Heart left ventricle (tissue), 16 donors: ENCODE measurements around the gene SCARB1. TPM values are rescaled to one million over a fixed set of nuclear protein-coding genes. Genes with fewer than 3 reads are reported as not detected.

Experiments used
- ATAC-seq, 4 donors: fragments of 200-7000 bp; cut with Tn5 transposase; one replicate each; pipeline ENCODE4 v1.9.1; 2020 to 2022; ENCODE audit warnings: moderate library complexity in 4 of 4, mild to moderate bottlenecking in 3 of 4, moderate number of reproducible peaks in 1 of 4
- DNase-seq, 5 donors: peaks; one replicate each; pipeline ENCODE4 v3.0.0-alpha.2; 2020
- H3K27ac ChIP-seq, 12 donors: fragments of 200-600 bp; sonication (generic) in 4 of 12; one replicate each; pipeline versions ENCODE4 v1.5.0 to v1.8.0; 2016 to 2022; ENCODE audit warnings: mild to moderate bottlenecking in 2 of 12
- H3K27me3 ChIP-seq, 9 donors: fragments of 200-600 bp; sonication (generic) in 2 of 9; one replicate each; pipeline versions ENCODE4 v1.5.1 to v1.8.0; 2016 to 2022; ENCODE audit warnings: mild to moderate bottlenecking in 3 of 9
- H3K36me3 ChIP-seq, 9 donors: fragments of 200-600 bp; sonication (generic) in 2 of 9; one replicate each; pipeline versions ENCODE4 v1.5.0 to v1.8.0; 2018 to 2022; ENCODE audit warnings: mild to moderate bottlenecking in 2 of 9
- H3K4me1 ChIP-seq, 12 donors: fragments of 200-600 bp; sonication (generic) in 4 of 12; one replicate each; pipeline versions ENCODE4 v1.5.0 to v1.8.0; 2016 to 2022; ENCODE audit warnings: mild to moderate bottlenecking in 3 of 12
- H3K4me3 ChIP-seq, 12 donors: fragments of 200-600 bp; sonication (generic) in 4 of 12; one replicate each; pipeline versions ENCODE4 v1.5.0 to v1.8.0; 2017 to 2022; ENCODE audit warnings: mild to moderate bottlenecking in 9 of 12, moderate library complexity in 4 of 12
- H3K9me3 ChIP-seq, 12 donors: fragments of 200-600 bp; sonication (generic) in 4 of 12; one replicate each; pipeline versions ENCODE4 v1.5.0 to v1.8.0; 2016 to 2022; ENCODE audit warnings: mild to moderate bottlenecking in 1 of 12
- POLR2A ChIP-seq, 2 donors: fragments of 450-650 bp; IDR thresholded peaks; one replicate each; pipeline ENCODE4 v1.6.1; 2017; ENCODE audit warnings: antibody characterized with exemption in 2 of 2, mild to moderate bottlenecking in 2 of 2, moderate library complexity in 2 of 2
- WGBS, 4 donors: extraction: QIAGEN DNeasy Blood & Tissue Kit in 2 of 4; methylation state at CpG; one replicate each; pipeline versions ENCODE4 v1.1.5 to v1.1.7; 2013 to 2018; 5-methylcytosine and 5-hydroxymethylcytosine counted together
- intact Hi-C, 10 donors: fragments of 100-400 bp; cut with DNase I; formaldehyde crosslinking; loops; one replicate each; pipeline versions ENCODE4 v1.11.1 to v1.14.2; 2022
- polyA plus RNA-seq, 2 donors: library from polyadenylated mRNA; stranded (reverse); fragments of 200-250 nt; gene quantifications; one replicate each; pipeline ENCODE4 v1.2.3, GENCODE V29; 2013
- total RNA-seq, 9 donors: library from RNA; depleted of rRNA in 2 of 9; stranded (reverse); fragments of >200 nt in 2 of 9; fragmentation: NEBNext Ultra II Directional in 3 of 9; extraction: Animal tissue kit (Norgen Biotek cat#: 25700) in 3 of 9; gene quantifications; one replicate each; pipeline versions ENCODE4 v1.1.0 to v1.2.4, GENCODE V29; 2016 to 2023
- TF ChIP-seq, protein P1 (sequence below), 12 donors: fragments of 200-600 bp; sonication (generic) in 4 of 12; IDR thresholded peaks; one replicate each; pipeline versions ENCODE4 v1.5.0 to v1.8.0; 2018 to 2022; ENCODE audit warnings: antibody characterized with exemption in 12 of 12, mild to moderate bottlenecking in 5 of 12
- donor health status: ischemic (EF 13 %, LVEDD 7.1; RV severe dilation, severe dysfunction).
- donor health status: healthy with polysubstance abuse.
- donor health status: DM: no; HTN: yes; CAD: no.
- donor health status: DM: no; HTN: no; CAD: no.
- donor health status: ischemic (EF 25% LVEDD 6.9; RV normal size, moderate dysfunction).
- donor health status: ischemic (EF 25% LVEDD 5.7; RV mildly dilated, moderate dysfunction).
- donor health status: healthy.
- donor health status: DM: yes; HTN: yes; CAD: no.
- donor health status: ischemic (EF 35%, LVEDD 5.7; RV mildly dilated, moderate dysfunction).
- donor health status: nonischemic (EF 11% LVEDD 7.7; RV severe dilation, severe dysfunction).
- donor health status: DM: yes; HTN: yes; CAD: no.
- donor health status: PGD.
- donor health status: ischemic (EF 29% LVEDD 5.4; RV normal size, mild dysfunction).
- donor health status: nonischemic (EF 23%, LVEDD 6.1; RV moderate dilation, normal function).

The SCARB1 gene
- total and polyA plus RNA-seq, 11 donors: 6.9 to 21.7 (median 14.0) TPM

DNA sequence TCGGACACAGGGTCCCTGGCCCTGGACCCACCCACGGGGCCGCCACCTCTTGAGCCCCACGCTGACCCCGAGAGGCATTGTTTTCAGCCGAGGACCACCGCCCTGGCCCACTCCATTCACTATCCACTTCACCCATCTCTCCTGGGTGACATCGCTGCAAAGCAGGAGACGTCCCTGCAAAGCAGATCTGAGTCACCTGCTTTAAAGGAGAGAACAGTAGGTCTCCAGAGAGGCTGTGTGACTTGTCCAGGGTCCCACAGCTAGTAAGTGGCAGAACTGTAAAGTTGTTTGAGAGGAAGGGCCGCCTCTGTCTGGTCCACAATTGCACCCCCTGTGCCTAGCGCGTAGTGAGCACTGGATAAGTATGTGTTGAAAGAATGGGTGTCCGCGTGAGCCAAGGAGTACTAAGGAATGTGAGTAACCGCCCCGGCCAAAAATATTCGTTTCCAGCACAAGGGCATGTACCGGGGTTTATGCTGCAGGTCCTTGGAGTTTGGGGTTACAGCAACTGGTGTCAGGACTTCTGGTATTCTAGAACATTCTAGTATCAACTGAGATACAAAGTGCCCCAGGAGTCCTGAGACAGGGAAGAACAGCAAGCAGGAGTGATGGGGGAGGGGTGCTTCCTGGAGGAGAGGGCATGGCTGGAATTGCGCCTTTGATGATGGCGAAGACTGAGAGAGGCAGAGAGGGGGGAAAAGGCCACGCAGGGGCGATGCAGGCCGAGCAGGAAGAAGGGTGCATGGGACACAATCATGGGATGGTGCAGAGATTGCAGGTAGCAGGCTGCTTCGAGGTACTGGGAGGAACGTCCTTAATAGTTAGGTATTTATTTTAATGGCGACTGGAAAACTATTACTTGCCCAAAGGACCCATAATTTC lies 91.1 kb downstream of the SCARB1 start:
- Histone ChIP-seq H3K27ac (no peak overlapping the region), H3K36me3 (no peaks in the 10 kb centered on the region), H3K27me3 (no peaks in the 10 kb centered on the region), H3K4me1 (peaks cover 0 to 33% (median 5%) of the 10 kb centered on the region in 12 donors), H3K9me3 (no peaks in the 10 kb centered on the region), H3K4me3 (no peak overlapping the region)
- ATAC-seq (peak in 1 of 4 donors; percentile 18), DNase-seq (no peak)
- intact Hi-C loops: loop anchor here (1.0 to 10.0 kb wide), 9 partner anchors 428 to 868 kb away; no protein-coding TSS in a partner anchor
- TF ChIP-seq, protein P1, sequence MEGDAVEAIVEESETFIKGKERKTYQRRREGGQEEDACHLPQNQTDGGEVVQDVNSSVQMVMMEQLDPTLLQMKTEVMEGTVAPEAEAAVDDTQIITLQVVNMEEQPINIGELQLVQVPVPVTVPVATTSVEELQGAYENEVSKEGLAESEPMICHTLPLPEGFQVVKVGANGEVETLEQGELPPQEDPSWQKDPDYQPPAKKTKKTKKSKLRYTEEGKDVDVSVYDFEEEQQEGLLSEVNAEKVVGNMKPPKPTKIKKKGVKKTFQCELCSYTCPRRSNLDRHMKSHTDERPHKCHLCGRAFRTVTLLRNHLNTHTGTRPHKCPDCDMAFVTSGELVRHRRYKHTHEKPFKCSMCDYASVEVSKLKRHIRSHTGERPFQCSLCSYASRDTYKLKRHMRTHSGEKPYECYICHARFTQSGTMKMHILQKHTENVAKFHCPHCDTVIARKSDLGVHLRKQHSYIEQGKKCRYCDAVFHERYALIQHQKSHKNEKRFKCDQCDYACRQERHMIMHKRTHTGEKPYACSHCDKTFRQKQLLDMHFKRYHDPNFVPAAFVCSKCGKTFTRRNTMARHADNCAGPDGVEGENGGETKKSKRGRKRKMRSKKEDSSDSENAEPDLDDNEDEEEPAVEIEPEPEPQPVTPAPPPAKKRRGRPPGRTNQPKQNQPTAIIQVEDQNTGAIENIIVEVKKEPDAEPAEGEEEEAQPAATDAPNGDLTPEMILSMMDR (IDR thresholded peaks at IDR 0.05): no peak
- TF ChIP-seq POLR2A (IDR thresholded peaks at IDR 0.05): no peak
- 62 to 66% (median 64%) methylated on average over 26 of the region's 26 CpGs for WGBS, 4 donors

- H3K36me3 ChIP-seq: no peaks in the 10 kb centered on the region
- no peak for TF ChIP-seq POLR2A (IDR thresholded peaks at IDR 0.05)
- TF ChIP-seq, protein P1 (IDR thresholded peaks at IDR 0.05): peak; percentile 94 to 100 (median 98)
- H3K4me3 ChIP-seq: no peak overlapping the region
- H3K27ac ChIP-seq: no peak overlapping the region
- DNase-seq (peak; percentile 80 to 91 (median 84)), ATAC-seq (peak; percentile 35 to 69 (median 61))
- H3K4me1 ChIP-seq: peaks cover 0 to 41% (median 11%) of the 10 kb centered on the region in 12 donors
- 27 to 30% (median 29%) methylated on average over 27 to 35 of the region's 35 CpGs for WGBS, 4 donors
- no peaks in the 10 kb centered on the region for H3K27me3 ChIP-seq
- no peaks in the 10 kb centered on the region for H3K9me3 ChIP-seq
- intact Hi-C loops: loop anchor here (1.0 to 10.0 kb wide), 12 partner anchors 427 to 867 kb away; no protein-coding TSS in a partner anchor
Observed at GRCh38 chr12:124771462-124772288, 92.0 kb downstream of the SCARB1 start.

- Histone ChIP-seq H3K4me1 (peaks cover 0 to 50% (median 21%) of the 10 kb centered on the region in 12 donors), H3K27ac (no peak overlapping the region), H3K27me3 (no peaks in the 10 kb centered on the region), H3K9me3 (no peaks in the 10 kb centered on the region), H3K4me3 (no peak overlapping the region), H3K36me3 (no peaks in the 10 kb centered on the region)
- DNase-seq (no peak), ATAC-seq (no peak)
- 85 to 96% (median 91%) methylated on average over 5 of the region's 5 CpGs for WGBS, 4 donors
- intact Hi-C loops: loop anchor here (2.0 to 10.0 kb wide), 11 partner anchors 426 to 866 kb away; no protein-coding TSS in a partner anchor
- TF ChIP-seq, protein P1 (IDR thresholded peaks at IDR 0.05): no peak
- no peak for TF ChIP-seq POLR2A (IDR thresholded peaks at IDR 0.05)
Observed at GRCh38 chr12:124770728-124771127, 92.9 kb downstream of the SCARB1 start.
